ENCODE results near the gene DLGAP1.

Gene DLGAP1

GRCh38 chr18:3486512-3486911, 968.6 kb downstream of the DLGAP1 start:
- Histone ChIP-seq H3K4me1 (ENCODE audit: control insufficient read depth in 2 of 2, insufficient read depth in 1 of 2, low read depth in 1 of 2, low read length in 2 of 2) (peaks cover 0 to 5% of the 10 kb centered on the region in 2 donors), H3K14ac (ENCODE audit: low read length) (no peak overlapping the region), H2BK12ac (ENCODE audit: low read length) (no peak overlapping the region), H3K79me1 (ENCODE audit: low read depth, low read length) (no peaks in the 10 kb centered on the region), H2BK5ac (ENCODE audit: low read length) (no peak overlapping the region), H2BK15ac (ENCODE audit: low read length) (no peak overlapping the region), H3K9ac (ENCODE audit: low read depth, low read length, poor library complexity) (no peak overlapping the region), H3K4ac (ENCODE audit: low read length) (no peak overlapping the region), H3K18ac (ENCODE audit: low read length) (no peak overlapping the region), H3K9me3 (replicated peaks in 1 of 2; ENCODE audit: control insufficient read depth in 2 of 2, insufficient read depth in 1 of 2, low read depth in 1 of 2, low read length in 2 of 2) (no peaks in the 10 kb centered on the region), H3K4me2 (ENCODE audit: insufficient read depth, low read length, poor library complexity, severe bottlenecking) (no peak overlapping the region), H3K27me3 (ENCODE audit: control insufficient read depth in 3 of 3, insufficient read depth in 3 of 3, low read depth in 1 of 3, low read length in 3 of 3) (no peaks in the 10 kb centered on the region), H3K4me3 (ENCODE audit: low read length in 2 of 2) (no peak overlapping the region), H2BK120ac (ENCODE audit: low read depth, low read length) (no peak overlapping the region), H3K27ac (replicated peaks; ENCODE audit: low read length) (no peak overlapping the region), H2AK5ac (ENCODE audit: low read depth, low read length) (no peak overlapping the region), H4K91ac (ENCODE audit: low read depth, low read length, poor library complexity) (no peak overlapping the region), H2AFZ (ENCODE audit: low read length) (no peak overlapping the region), H3K23ac (ENCODE audit: low read depth, low read length, poor library complexity) (no peak overlapping the region), H4K8ac (ENCODE audit: low read depth, low read length) (no peak overlapping the region), H3K36me3 (replicated peaks in 1 of 2; ENCODE audit: control insufficient read depth in 2 of 2, insufficient read depth in 2 of 2, low read length in 2 of 2) (no peaks in the 10 kb centered on the region)
- WGBS, 2 donors (ENCODE audit: extremely low coverage in 2 of 2, insufficient read length in 2 of 2, insufficient replicate concordance in 1 of 2): no CpG with 5 or more reads among the region's 7 CpGs
- no peak for DNase-seq (ENCODE audit: low spot score)

GRCh38 chr18:3485153-3486149, 969.7 kb downstream of the DLGAP1 start:
- Histone ChIP-seq H3K4me1 (ENCODE audit: control insufficient read depth in 2 of 2, insufficient read depth in 1 of 2, low read depth in 1 of 2, low read length in 2 of 2) (peaks cover 0 to 10% of the 10 kb centered on the region in 2 donors), H2BK12ac (ENCODE audit: low read length) (no peak overlapping the region), H3K27me3 (ENCODE audit: control insufficient read depth in 3 of 3, insufficient read depth in 3 of 3, low read depth in 1 of 3, low read length in 3 of 3) (no peaks in the 10 kb centered on the region), H3K23ac (ENCODE audit: low read depth, low read length, poor library complexity) (no peak overlapping the region), H4K91ac (ENCODE audit: low read depth, low read length, poor library complexity) (no peak overlapping the region), H3K27ac (replicated peaks; ENCODE audit: low read length) (no peak overlapping the region), H3K4me3 (ENCODE audit: low read length in 2 of 2) (no peak overlapping the region), H3K4me2 (ENCODE audit: insufficient read depth, low read length, poor library complexity, severe bottlenecking) (no peak overlapping the region), H4K8ac (ENCODE audit: low read depth, low read length) (no peak overlapping the region), H2BK120ac (ENCODE audit: low read depth, low read length) (no peak overlapping the region), H3K9me3 (replicated peaks in 1 of 2; ENCODE audit: control insufficient read depth in 2 of 2, insufficient read depth in 1 of 2, low read depth in 1 of 2, low read length in 2 of 2) (no peaks in the 10 kb centered on the region), H2AK5ac (ENCODE audit: low read depth, low read length) (no peak overlapping the region), H3K36me3 (replicated peaks in 1 of 2; ENCODE audit: control insufficient read depth in 2 of 2, insufficient read depth in 2 of 2, low read length in 2 of 2) (no peaks in the 10 kb centered on the region), H3K9ac (ENCODE audit: low read depth, low read length, poor library complexity) (no peak overlapping the region), H3K79me1 (ENCODE audit: low read depth, low read length) (no peaks in the 10 kb centered on the region), H2BK15ac (ENCODE audit: low read length) (no peak overlapping the region), H2AFZ (ENCODE audit: low read length) (no peak overlapping the region), H3K18ac (ENCODE audit: low read length) (no peak overlapping the region), H3K14ac (ENCODE audit: low read length) (no peak overlapping the region), H3K4ac (ENCODE audit: low read length) (no peak overlapping the region), H2BK5ac (ENCODE audit: low read length) (no peak overlapping the region)
- no CpG with 5 or more reads among the region's 9 CpGs for WGBS, 2 donors (ENCODE audit: extremely low coverage in 2 of 2, insufficient read length in 2 of 2, insufficient replicate concordance in 1 of 2)
- no peak for DNase-seq (ENCODE audit: low spot score)

- Histone ChIP-seq H3K4me2 (ENCODE audit: insufficient read depth, low read length, poor library complexity, severe bottlenecking) (no peak overlapping the region), H3K27me3 (ENCODE audit: control insufficient read depth in 3 of 3, insufficient read depth in 3 of 3, low read depth in 1 of 3, low read length in 3 of 3) (no peaks in the 10 kb centered on the region), H3K9ac (ENCODE audit: low read depth, low read length, poor library complexity) (no peak overlapping the region), H3K79me1 (ENCODE audit: low read depth, low read length) (no peaks in the 10 kb centered on the region), H2AK5ac (ENCODE audit: low read depth, low read length) (no peak overlapping the region), H3K18ac (ENCODE audit: low read length) (no peak overlapping the region), H2BK5ac (ENCODE audit: low read length) (no peak overlapping the region), H3K27ac (replicated peaks; ENCODE audit: low read length) (no peak overlapping the region), H4K8ac (ENCODE audit: low read depth, low read length) (no peak overlapping the region), H3K9me3 (replicated peaks in 1 of 2; ENCODE audit: control insufficient read depth in 2 of 2, insufficient read depth in 1 of 2, low read depth in 1 of 2, low read length in 2 of 2) (no peaks in the 10 kb centered on the region), H3K36me3 (replicated peaks in 1 of 2; ENCODE audit: control insufficient read depth in 2 of 2, insufficient read depth in 2 of 2, low read length in 2 of 2) (no peaks in the 10 kb centered on the region), H2AFZ (ENCODE audit: low read length) (no peak overlapping the region), H4K91ac (ENCODE audit: low read depth, low read length, poor library complexity) (no peak overlapping the region), H2BK12ac (ENCODE audit: low read length) (no peak overlapping the region), H3K14ac (ENCODE audit: low read length) (no peak overlapping the region), H3K4ac (ENCODE audit: low read length) (no peak overlapping the region), H2BK120ac (ENCODE audit: low read depth, low read length) (no peak overlapping the region), H2BK15ac (ENCODE audit: low read length) (no peak overlapping the region), H3K23ac (ENCODE audit: low read depth, low read length, poor library complexity) (no peak overlapping the region), H3K4me3 (ENCODE audit: low read length in 2 of 2) (no peak overlapping the region), H3K4me1 (ENCODE audit: control insufficient read depth in 2 of 2, insufficient read depth in 1 of 2, low read depth in 1 of 2, low read length in 2 of 2) (peaks cover 0 to 10% of the 10 kb centered on the region in 2 donors)
- whole genome bisulfite sequencing, 2 donors (ENCODE audit: extremely low coverage in 2 of 2, insufficient read length in 2 of 2, insufficient replicate concordance in 1 of 2): no CpG with 5 or more reads among the region's 3 CpGs
- no peak for DNase-seq (ENCODE audit: low spot score)
These were observed 972.8 kb downstream of the DLGAP1 start for GRCh38 chr18:3482258-3482657.

- H3K14ac ChIP-seq (ENCODE audit: low read length): no peak overlapping the region
- no peak overlapping the region for H3K4me3 ChIP-seq (ENCODE audit: low read length in 2 of 2)
- H4K91ac ChIP-seq (ENCODE audit: low read depth, low read length, poor library complexity): no peak overlapping the region
- H2AK5ac ChIP-seq (ENCODE audit: low read depth, low read length): no peak overlapping the region
- H3K23ac ChIP-seq (ENCODE audit: low read depth, low read length, poor library complexity): no peak overlapping the region
- H2BK120ac ChIP-seq (ENCODE audit: low read depth, low read length): no peak overlapping the region
- H3K79me1 ChIP-seq (ENCODE audit: low read depth, low read length): no peaks in the 10 kb centered on the region
- H2BK5ac ChIP-seq (ENCODE audit: low read length): no peak overlapping the region
- H3K9ac ChIP-seq (ENCODE audit: low read depth, low read length, poor library complexity): no peak overlapping the region
- peaks cover 0 to 10% of the 10 kb centered on the region in 2 donors for H3K4me1 ChIP-seq (ENCODE audit: control insufficient read depth in 2 of 2, insufficient read depth in 1 of 2, low read depth in 1 of 2, low read length in 2 of 2)
- H3K4me2 ChIP-seq (ENCODE audit: insufficient read depth, low read length, poor library complexity, severe bottlenecking): no peak overlapping the region
- H3K9me3 ChIP-seq (replicated peaks in 1 of 2; ENCODE audit: control insufficient read depth in 2 of 2, insufficient read depth in 1 of 2, low read depth in 1 of 2, low read length in 2 of 2): no peaks in the 10 kb centered on the region
- no peak for DNase-seq (ENCODE audit: low spot score)
- no peak overlapping the region for H3K18ac ChIP-seq (ENCODE audit: low read length)
- no peaks in the 10 kb centered on the region for H3K27me3 ChIP-seq (ENCODE audit: control insufficient read depth in 3 of 3, insufficient read depth in 3 of 3, low read depth in 1 of 3, low read length in 3 of 3)
- no peak overlapping the region for H2BK12ac ChIP-seq (ENCODE audit: low read length)
- no peak overlapping the region for H2AFZ ChIP-seq (ENCODE audit: low read length)
- no peak overlapping the region for H3K4ac ChIP-seq (ENCODE audit: low read length)
- no CpG with 5 or more reads among the region's 5 CpGs for WGBS, 2 donors (ENCODE audit: extremely low coverage in 2 of 2, insufficient read length in 2 of 2, insufficient replicate concordance in 1 of 2)
- H4K8ac ChIP-seq (ENCODE audit: low read depth, low read length): no peak overlapping the region
- H2BK15ac ChIP-seq (ENCODE audit: low read length): no peak overlapping the region
- H3K36me3 ChIP-seq (replicated peaks in 1 of 2; ENCODE audit: control insufficient read depth in 2 of 2, insufficient read depth in 2 of 2, low read length in 2 of 2): no peaks in the 10 kb centered on the region
- H3K27ac ChIP-seq (replicated peaks; ENCODE audit: low read length): no peak overlapping the region
These were observed 973.4 kb downstream of the DLGAP1 start for GRCh38 chr18:3481696-3482210.

Data from neuronal stem cell (in vitro differentiated cells).